CD4-positive, alpha-beta T cell treated with Interleukin-4 for 4 hours (primary cell): ENCODE results near the gene WFDC10B.
"Not testable (repeated sequence)": the region's sequence is repeated elsewhere in the genome, so short reads cannot be mapped to it uniquely, and the experiment has no call there.

Experiments used
- DNase-seq: peaks from one replicate; pipeline ENCODE4 v3.0.0-alpha.2; 2020

Gene WFDC10B

GRCh38 chr20:45704969-45705637 is at the start of gene WFDC10B:
WFDC10B (minus strand) TSS chr20:45705019; CDS start chr20:45685992, 19,027 bp downstream.
- DNase-seq = no peak

GRCh38 chr20:45752746-45753145 is 47.9 kb upstream of the WFDC10B start:
- no peak for DNase-seq

- no peak for DNase-seq
Observed at GRCh38 chr20:45751721-45752120, 46.9 kb upstream of the WFDC10B start.

GRCh38 chr20:45745015-45745414 is 40.2 kb upstream of the WFDC10B start:
- DNase-seq = no peak

GRCh38 chr20:45742596-45742995 is 37.8 kb upstream of the WFDC10B start:
- DNase-seq = no peak

GRCh38 chr20:45735988-45736387 is 31.2 kb upstream of the WFDC10B start:
- no peak for DNase-seq

- DNase-seq = no peak
Observed at GRCh38 chr20:45735552-45735951, 30.7 kb upstream of the WFDC10B start.

GRCh38 chr20:45732199-45732598 is 27.4 kb upstream of the WFDC10B start:
- no peak for DNase-seq

- DNase-seq = no peak
Observed at GRCh38 chr20:45727044-45727443, 22.2 kb upstream of the WFDC10B start.

GRCh38 chr20:45725134-45725533 is 20.3 kb upstream of the WFDC10B start:
- no peak for DNase-seq

GRCh38 chr20:45722047-45722446 is 17.2 kb upstream of the WFDC10B start, which contains the start of gene SPINT4:
SPINT4 (plus strand) TSS chr20:45722347; CDS start chr20:45722368, 21 bp downstream.
- DNase-seq = no peak

GRCh38 chr20:45716141-45716688 is 11.4 kb upstream of the WFDC10B start:
- DNase-seq = not testable (repeated sequence)

GRCh38 chr20:45701873-45702272 is 2.9 kb downstream of the WFDC10B start, which contains the start of gene WFDC13:
WFDC13 (plus strand) TSS chr20:45702038; CDS start chr20:45702124, 86 bp downstream.
- no peak for DNase-seq

GRCh38 chr20:45701104-45701503 is 3.7 kb downstream of the WFDC10B start:
- DNase-seq = no peak

GRCh38 chr20:45695496-45695895 is 9.3 kb downstream of the WFDC10B start:
- DNase-seq = no peak

GRCh38 chr20:45693346-45693745 is 11.5 kb downstream of the WFDC10B start:
- DNase-seq = not testable (repeated sequence)

GRCh38 chr20:45685896-45686295 is 18.9 kb downstream of the WFDC10B start:
- DNase-seq = no peak

- DNase-seq = no peak
Observed at GRCh38 chr20:45679650-45680049, 25.2 kb downstream of the WFDC10B start.

- no peak for DNase-seq
Observed at GRCh38 chr20:45672765-45673164, 32.1 kb downstream of the WFDC10B start.

- no peak for DNase-seq
Observed at GRCh38 chr20:45670139-45670538, 34.7 kb downstream of the WFDC10B start, which contains the start of gene WFDC11. WFDC11 (minus strand) TSS chr20:45670239; CDS start chr20:45650600, 19,639 bp downstream.

- not testable (repeated sequence) for DNase-seq
Observed at GRCh38 chr20:45657038-45657437, 47.8 kb downstream of the WFDC10B start.

GRCh38 chr20:45651726-45652125 is 53.1 kb downstream of the WFDC10B start:
- not testable (repeated sequence) for DNase-seq

- no peak for DNase-seq
Observed at GRCh38 chr20:45649312-45649863, 55.4 kb downstream of the WFDC10B start.

- no peak for DNase-seq
Observed at GRCh38 chr20:45647441-45648050, 57.3 kb downstream of the WFDC10B start.
